NCI-H187 (cell line): ENCODE measurements around the gene MICAL3.
A peak's percentile ranks its signal among the peaks of the same experiment; 100 is the strongest.

Experiments
- DNase-seq, 2 experiments: peaks; one replicate each; lab custom pipeline; 2025; lab: John Stamatoyannopoulos, UW

MICAL3 gene

DNA sequence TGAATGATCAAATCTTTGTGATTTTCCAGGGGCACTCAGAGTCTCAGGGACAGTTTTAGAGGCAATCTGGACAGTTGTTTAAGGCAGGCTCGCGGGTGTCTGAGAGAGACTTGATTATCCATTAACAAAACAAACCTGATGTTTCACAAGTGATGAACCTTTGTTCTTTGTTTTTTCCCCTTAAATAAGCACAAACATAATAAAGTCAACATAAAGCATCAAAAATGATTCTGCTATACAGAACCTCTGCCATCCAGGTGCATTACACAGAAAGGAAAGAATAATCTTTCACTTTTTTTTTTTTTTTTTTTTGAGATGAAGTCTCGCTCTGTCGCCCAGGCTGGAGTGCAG is 263.2 kb downstream of the MICAL3 start:
- no peak for DNase-seq

GRCh38 chr22:17754233-17754925 is 270.0 kb downstream of the MICAL3 start:
- DNase-seq, result no peak

DNA sequence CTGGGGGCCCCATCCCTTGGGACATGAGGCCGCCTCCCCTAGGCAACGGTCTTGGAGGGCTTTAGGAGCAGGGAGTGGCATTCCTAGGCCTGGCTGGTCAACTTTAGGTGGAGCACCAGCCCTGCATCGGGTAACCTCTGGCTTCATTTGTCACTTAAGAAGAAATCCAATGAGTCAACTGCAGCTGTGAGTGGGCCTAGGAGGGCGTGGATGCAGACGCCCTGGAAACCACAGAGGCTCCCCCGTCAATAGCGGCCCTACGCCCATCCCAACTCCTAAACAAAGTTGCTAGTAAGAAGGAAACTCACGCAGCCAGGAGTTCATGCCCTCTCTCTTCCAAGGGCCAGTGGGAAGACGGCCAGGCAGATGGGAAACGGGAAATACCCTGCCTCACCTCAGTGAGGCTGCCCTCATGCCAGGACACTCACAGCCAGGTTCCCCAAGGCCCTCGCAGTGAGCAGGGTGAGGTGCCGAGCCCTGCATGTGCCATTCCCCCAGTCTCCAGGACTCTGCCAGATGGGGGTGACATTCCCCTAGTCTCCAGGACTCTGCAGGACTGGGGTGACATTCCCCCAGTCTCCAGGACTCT is 270.9 kb downstream of the MICAL3 start:
- DNase-seq, result no peak

DNA sequence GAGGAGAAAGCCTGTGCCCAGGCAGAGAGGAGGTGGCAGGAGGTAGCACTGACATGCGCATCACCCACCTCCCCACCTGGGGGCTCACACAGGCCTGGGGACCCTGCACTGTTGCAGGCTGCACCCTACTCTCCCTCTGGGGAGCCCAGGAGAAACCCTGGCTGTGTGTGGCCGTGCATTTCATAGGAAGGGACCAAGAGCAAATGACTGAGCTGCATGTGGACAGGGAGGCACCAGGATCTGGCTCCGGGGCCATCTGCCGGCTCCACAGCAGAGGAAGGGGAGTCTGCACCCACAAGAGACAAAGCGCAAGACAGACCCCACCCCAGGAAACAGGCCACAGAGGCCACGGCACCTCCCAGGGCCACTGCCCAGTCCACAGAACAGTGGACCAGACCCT is 272.8 kb downstream of the MICAL3 start:
- DNase-seq, result no peak

DNA sequence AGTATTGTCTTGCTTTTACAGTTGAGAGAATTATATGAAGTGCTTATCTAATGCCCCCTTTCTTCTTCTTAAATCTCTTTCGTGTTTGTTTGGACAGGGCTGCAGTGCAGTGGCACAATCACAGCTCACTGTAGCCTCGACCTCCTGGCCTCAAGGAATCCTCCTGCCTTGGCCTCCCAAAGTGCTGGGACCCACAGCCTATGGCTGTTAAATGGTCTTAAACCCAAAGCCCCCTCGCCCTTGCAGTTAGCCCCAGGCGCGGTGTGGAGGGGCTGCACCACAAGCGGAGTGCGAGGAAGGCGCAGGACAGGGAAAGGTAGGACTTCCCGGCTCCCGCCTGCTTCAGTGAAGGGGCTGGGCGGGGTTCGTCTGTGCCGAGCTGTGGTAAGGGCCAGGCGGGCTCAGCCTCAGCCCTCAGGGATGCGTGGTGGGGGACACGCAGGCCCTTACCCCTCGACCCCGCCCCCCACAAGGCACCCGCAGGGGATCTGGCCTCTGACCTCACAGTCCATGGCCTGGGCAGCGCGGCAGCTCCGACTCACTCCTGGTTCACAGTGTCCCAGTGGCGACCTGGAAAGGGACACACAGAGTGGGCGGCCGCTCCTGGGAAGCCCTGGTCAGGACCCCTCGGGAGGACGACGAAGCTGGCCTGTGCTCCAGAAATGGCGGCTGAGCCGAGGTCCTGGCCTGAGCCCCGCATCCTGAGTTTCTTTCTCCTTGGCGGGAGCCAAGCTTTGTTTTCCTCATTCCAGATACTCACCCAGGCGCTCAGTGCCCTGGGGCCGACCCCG is 274.6 kb downstream of the MICAL3 start:
- no peak for DNase-seq

- DNase-seq, result no peak
These were observed 275.6 kb downstream of the MICAL3 start for GRCh38 chr22:17748555-17749353.

GRCh38 chr22:17746916-17747315 is 277.4 kb downstream of the MICAL3 start:
- DNase-seq, result no peak

GRCh38 chr22:17744430-17744829 is 279.9 kb downstream of the MICAL3 start:
- DNase-seq, result no peak

GRCh38 chr22:17743661-17744411 is 280.5 kb downstream of the MICAL3 start:
- DNase-seq, result no peak

DNA sequence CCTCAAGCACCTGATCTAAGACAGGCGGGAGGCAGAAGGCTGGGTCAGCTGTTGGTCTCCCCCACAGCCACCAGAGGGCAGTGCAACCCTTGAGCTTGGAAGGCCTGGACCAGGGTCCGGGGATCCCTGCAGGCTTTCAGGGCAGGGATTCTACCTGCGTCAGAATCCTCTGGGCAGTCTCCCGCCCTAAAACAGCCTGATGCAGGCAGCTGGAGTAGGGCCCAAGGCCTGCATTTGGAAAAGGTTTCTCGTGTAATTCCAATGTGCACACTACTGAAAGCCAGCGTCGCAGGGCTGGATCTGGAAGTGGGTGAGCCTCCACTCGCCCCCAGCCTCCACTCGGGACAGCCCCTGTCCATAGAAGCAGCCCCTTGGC is 281.8 kb downstream of the MICAL3 start:
- DNase-seq, result peak in 1 of 2 experiments; percentile 40

- no peak for DNase-seq
These were observed 282.4 kb downstream of the MICAL3 start for GRCh38 chr22:17741866-17742526.

DNA sequence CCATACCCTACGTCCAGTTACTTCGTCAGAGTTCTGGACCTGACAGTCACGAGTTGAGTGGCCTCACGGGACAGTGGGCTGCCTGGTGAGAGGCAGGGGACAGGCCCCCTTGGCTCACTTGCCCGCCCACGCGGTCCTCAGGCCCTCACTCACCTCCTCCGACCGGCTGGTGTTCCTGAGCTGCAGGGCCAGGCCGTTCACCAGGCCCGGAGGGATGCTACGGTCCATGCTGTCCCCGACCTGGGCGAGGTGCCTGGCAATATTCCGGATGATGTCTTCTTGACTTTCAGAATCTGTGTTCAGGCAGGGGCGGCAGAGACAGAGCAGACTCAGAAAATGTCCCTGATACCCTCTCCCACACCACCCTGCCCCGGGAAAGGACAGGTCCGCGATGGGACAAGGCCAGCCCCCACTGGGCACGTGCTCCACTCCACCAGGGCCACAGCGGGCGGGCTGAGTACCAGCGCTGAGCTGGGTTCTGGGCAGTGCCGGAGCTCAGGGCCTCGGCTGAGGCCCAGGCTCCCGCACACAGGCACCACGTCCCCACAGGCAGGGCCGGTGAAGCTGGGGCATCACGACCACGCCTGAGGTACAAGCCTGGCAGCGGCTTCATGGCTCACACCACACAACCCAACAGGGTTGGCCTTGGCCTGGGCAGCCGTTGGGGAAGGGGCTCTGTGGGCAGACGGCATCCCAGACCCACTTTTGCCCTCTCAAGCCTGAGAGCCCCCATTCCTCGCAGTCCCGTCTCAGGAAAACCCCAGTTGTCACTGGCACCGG is 285.0 kb downstream of the MICAL3 start:
- DNase-seq, result no peak

DNA sequence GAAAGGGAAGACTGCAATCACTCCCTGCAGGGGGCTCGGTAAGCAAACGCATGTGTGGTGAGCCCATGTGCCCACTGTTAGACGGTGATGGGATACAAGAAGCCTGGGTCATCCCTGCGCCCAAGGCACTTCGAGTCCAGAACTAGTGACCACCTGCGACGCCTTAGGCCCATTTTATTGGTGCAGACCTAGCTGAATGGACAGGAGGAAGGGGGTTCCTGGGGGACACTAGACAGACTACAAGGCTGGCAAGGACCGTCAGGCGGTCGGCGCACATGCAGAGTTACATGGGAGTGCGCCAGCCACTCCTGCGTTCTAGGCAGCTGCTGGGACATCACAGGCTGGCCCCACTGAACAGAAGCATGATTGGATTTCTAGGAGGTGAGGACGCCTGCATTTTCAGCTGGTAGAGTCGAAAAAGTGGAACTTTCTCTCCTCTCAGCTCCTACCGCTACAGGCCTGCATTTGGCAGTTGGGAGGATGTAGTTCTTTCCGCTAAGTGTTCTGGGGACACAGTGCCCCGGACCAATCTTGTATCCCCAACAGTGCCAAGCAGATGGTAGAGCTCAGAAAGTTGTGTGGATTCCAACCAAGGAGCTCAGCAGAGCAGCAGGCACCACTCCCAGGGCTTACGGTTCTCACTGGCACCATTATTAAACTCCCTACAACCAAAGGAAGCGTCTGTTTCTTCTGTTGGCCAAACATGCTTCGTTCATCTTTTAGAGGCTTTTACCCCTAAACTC is 285.8 kb downstream of the MICAL3 start:
- DNase-seq, result no peak
